ENCODE results near the gene NFIX.

DNA sequence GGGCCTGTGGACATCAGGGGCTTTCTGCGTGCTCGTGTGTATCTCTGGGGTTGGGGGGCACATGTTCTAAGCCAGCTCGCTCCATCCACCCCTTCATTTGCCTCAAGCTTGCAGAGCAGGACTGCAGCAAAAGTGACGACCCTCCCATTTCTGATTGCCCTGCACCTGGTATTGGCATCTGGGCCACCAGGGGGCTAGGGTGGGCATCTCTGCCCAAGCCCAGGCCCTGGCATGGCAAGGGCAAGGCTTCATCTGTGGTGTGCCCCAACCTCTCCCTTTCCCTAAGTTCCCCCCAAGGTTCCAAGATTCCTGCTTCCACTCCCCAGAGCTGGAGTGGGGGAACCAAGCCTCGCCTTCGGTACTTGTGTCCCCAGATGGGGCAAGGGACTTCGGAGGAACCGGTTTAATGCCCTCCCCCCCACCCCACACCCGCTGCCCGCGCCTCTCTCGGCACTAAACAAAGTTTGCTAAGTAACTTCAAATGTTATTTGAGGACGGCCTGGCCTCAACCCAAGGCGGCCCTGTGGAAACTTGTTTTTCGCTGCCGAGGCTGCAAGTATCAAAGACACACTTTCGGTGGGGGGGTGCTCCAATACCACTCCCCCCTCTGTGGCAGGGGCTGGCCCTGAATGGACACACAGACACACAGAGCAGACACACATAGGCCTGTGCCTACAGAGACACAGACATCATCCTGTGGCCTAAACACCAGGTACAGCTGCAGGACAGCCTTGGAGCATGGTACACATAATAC, 12.2 kb downstream of the NFIX start:
- TF ChIP-seq, protein P1, sequence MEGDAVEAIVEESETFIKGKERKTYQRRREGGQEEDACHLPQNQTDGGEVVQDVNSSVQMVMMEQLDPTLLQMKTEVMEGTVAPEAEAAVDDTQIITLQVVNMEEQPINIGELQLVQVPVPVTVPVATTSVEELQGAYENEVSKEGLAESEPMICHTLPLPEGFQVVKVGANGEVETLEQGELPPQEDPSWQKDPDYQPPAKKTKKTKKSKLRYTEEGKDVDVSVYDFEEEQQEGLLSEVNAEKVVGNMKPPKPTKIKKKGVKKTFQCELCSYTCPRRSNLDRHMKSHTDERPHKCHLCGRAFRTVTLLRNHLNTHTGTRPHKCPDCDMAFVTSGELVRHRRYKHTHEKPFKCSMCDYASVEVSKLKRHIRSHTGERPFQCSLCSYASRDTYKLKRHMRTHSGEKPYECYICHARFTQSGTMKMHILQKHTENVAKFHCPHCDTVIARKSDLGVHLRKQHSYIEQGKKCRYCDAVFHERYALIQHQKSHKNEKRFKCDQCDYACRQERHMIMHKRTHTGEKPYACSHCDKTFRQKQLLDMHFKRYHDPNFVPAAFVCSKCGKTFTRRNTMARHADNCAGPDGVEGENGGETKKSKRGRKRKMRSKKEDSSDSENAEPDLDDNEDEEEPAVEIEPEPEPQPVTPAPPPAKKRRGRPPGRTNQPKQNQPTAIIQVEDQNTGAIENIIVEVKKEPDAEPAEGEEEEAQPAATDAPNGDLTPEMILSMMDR (IDR thresholded peaks at IDR 0.05), result no peak
- no peak for TF ChIP-seq POLR2A (IDR thresholded peaks at IDR 0.05)

Measured in tibial nerve (tissue), 3 donors.